ENCODE data around the gene SIGLEC15. TPM values are rescaled to one million over a fixed set of nuclear protein-coding genes. Genes with fewer than 3 reads are reported as not detected.

SIGLEC15 gene
- total and polyA plus RNA-seq, 10 of the 15 experiments (the other 5 are each of a cell fraction or from before 2014, with no cell fraction given): 0.09 to 0.45 TPM; not detected in 8

- TF ChIP-seq NR2C2 (IDR thresholded peaks at IDR 0.05; ENCODE audit: borderline replicate concordance, control insufficient read depth, insufficient read length, low read depth) (no peak), CHD2 (IDR thresholded peaks at IDR 0.05; ENCODE audit: borderline replicate concordance, low read depth, low read length) (no peak), ELK1 (IDR thresholded peaks at IDR 0.05; ENCODE audit: low read depth, low read length) (no peak), MTA3 (IDR thresholded peaks at IDR 0.05; ENCODE audit: borderline replicate concordance, low read length) (no peak), SMC3 (IDR thresholded peaks at IDR 0.05; ENCODE audit: borderline replicate concordance, low read length) (peak; percentile 30; the same call in 1 of the 2 replicates), DPF2 (IDR thresholded peaks at IDR 0.05) (no peak), RBBP5 (conservative IDR thresholded peaks at IDR 0.05) (no peak), ZNF687 (IDR thresholded peaks at IDR 0.05) (peak; percentile 53; the same call in 1 of the 2 replicates), MYC (IDR thresholded peaks at IDR 0.05; ENCODE audit: insufficient read depth, insufficient read length, insufficient replicate concordance, low read length, severe bottlenecking) (no peak), ATF7 (IDR thresholded peaks at IDR 0.05; ENCODE audit: low read depth) (no peak), NFYA (IDR thresholded peaks at IDR 0.05; ENCODE audit: borderline replicate concordance, low read depth, low read length) (no peak), HDAC6 (IDR thresholded peaks at IDR 0.05; ENCODE audit: unreplicated experiment) (no peak), GATAD2B (conservative IDR thresholded peaks at IDR 0.05; ENCODE audit: low read depth) (no peak), NFYB (IDR thresholded peaks at IDR 0.05; ENCODE audit: insufficient read depth, low read depth, low read length) (no peak), BHLHE40 (IDR thresholded peaks at IDR 0.05; ENCODE audit: borderline replicate concordance in 1 of 2, low read depth in 2 of 2, low read length in 1 of 2) (peak in 1 of 2 experiments; percentile 55; a peak in 1 of 4 replicates)
- TF ChIP-seq, protein P1, sequence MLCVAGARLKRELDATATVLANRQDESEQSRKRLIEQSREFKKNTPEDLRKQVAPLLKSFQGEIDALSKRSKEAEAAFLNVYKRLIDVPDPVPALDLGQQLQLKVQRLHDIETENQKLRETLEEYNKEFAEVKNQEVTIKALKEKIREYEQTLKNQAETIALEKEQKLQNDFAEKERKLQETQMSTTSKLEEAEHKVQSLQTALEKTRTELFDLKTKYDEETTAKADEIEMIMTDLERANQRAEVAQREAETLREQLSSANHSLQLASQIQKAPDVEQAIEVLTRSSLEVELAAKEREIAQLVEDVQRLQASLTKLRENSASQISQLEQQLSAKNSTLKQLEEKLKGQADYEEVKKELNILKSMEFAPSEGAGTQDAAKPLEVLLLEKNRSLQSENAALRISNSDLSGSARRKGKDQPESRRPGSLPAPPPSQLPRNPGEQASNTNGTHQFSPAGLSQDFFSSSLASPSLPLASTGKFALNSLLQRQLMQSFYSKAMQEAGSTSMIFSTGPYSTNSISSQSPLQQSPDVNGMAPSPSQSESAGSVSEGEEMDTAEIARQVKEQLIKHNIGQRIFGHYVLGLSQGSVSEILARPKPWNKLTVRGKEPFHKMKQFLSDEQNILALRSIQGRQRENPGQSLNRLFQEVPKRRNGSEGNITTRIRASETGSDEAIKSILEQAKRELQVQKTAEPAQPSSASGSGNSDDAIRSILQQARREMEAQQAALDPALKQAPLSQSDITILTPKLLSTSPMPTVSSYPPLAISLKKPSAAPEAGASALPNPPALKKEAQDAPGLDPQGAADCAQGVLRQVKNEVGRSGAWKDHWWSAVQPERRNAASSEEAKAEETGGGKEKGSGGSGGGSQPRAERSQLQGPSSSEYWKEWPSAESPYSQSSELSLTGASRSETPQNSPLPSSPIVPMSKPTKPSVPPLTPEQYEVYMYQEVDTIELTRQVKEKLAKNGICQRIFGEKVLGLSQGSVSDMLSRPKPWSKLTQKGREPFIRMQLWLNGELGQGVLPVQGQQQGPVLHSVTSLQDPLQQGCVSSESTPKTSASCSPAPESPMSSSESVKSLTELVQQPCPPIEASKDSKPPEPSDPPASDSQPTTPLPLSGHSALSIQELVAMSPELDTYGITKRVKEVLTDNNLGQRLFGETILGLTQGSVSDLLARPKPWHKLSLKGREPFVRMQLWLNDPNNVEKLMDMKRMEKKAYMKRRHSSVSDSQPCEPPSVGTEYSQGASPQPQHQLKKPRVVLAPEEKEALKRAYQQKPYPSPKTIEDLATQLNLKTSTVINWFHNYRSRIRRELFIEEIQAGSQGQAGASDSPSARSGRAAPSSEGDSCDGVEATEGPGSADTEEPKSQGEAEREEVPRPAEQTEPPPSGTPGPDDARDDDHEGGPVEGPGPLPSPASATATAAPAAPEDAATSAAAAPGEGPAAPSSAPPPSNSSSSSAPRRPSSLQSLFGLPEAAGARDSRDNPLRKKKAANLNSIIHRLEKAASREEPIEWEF (IDR thresholded peaks at IDR 0.05; ENCODE audit: insufficient replicate concordance, low read depth, low read length): no peak
- TF ChIP-seq, protein P2, sequence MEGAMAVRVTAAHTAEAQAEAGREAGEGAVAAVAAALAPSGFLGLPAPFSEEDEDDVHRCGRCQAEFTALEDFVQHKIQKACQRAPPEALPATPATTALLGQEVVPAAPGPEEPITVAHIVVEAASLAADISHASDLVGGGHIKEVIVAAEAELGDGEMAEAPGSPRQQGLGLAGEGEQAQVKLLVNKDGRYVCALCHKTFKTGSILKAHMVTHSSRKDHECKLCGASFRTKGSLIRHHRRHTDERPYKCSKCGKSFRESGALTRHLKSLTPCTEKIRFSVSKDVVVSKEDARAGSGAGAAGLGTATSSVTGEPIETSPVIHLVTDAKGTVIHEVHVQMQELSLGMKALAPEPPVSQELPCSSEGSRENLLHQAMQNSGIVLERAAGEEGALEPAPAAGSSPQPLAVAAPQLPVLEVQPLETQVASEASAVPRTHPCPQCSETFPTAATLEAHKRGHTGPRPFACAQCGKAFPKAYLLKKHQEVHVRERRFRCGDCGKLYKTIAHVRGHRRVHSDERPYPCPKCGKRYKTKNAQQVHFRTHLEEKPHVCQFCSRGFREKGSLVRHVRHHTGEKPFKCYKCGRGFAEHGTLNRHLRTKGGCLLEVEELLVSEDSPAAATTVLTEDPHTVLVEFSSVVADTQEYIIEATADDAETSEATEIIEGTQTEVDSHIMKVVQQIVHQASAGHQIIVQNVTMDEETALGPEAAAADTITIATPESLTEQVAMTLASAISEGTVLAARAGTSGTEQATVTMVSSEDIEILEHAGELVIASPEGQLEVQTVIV (IDR thresholded peaks at IDR 0.05; ENCODE audit: borderline replicate concordance, partially characterized antibody): no peak
Measured at GRCh38 chr18:45850021-45850420, 24.5 kb downstream of the SIGLEC15 start (continued).

Data from GM12878 (cell line).